Effector CD4-positive, alpha-beta T cell (primary cell): ENCODE results near the gene TSC22D1.
A peak's percentile ranks its signal among the peaks of the same experiment; 100 is the strongest.

Experiments
- DNase-seq: peaks from one replicate; pipeline ENCODE4 v3.0.0-alpha.2; 2020

Gene TSC22D1

GRCh38 chr13:44449999-44450821, 125.9 kb downstream of the TSC22D1 start:
- DNase-seq, result no peak

GRCh38 chr13:44448875-44449274, 127.3 kb downstream of the TSC22D1 start:
- no peak for DNase-seq

GRCh38 chr13:44448373-44448772, 127.8 kb downstream of the TSC22D1 start:
- no peak for DNase-seq

- DNase-seq, result no peak
Observed at GRCh38 chr13:44447783-44448321, 128.3 kb downstream of the TSC22D1 start.

GRCh38 chr13:44440046-44440608, 136.0 kb downstream of the TSC22D1 start:
- DNase-seq, result no peak

- no peak for DNase-seq
Observed at GRCh38 chr13:44439452-44440024, 136.6 kb downstream of the TSC22D1 start.

GRCh38 chr13:44438234-44438579, 137.9 kb downstream of the TSC22D1 start:
- DNase-seq, result no peak

GRCh38 chr13:44437356-44438233, 138.5 kb downstream of the TSC22D1 start:
- DNase-seq, result no peak

GRCh38 chr13:44436589-44437337, 139.4 kb downstream of the TSC22D1 start:
- DNase-seq, result peak; percentile 26

GRCh38 chr13:44435919-44436510, 140.1 kb downstream of the TSC22D1 start:
- DNase-seq, result no peak

GRCh38 chr13:44435142-44435918, 140.8 kb downstream of the TSC22D1 start:
- peak; percentile 82 for DNase-seq

GRCh38 chr13:44434766-44435141, 141.4 kb downstream of the TSC22D1 start:
- no peak for DNase-seq

GRCh38 chr13:44433863-44434765, 142.0 kb downstream of the TSC22D1 start:
- no peak for DNase-seq

GRCh38 chr13:44432650-44433049, 143.5 kb downstream of the TSC22D1 start:
- no peak for DNase-seq

GRCh38 chr13:44431150-44431549, 145.0 kb downstream of the TSC22D1 start:
- DNase-seq, result no peak

GRCh38 chr13:44429311-44429710, 146.8 kb downstream of the TSC22D1 start:
- no peak for DNase-seq

GRCh38 chr13:44426461-44426860, 149.7 kb downstream of the TSC22D1 start:
- no peak for DNase-seq

- DNase-seq, result no peak
Observed at GRCh38 chr13:44425815-44426078, 150.4 kb downstream of the TSC22D1 start.

GRCh38 chr13:44425041-44425814, 150.9 kb downstream of the TSC22D1 start:
- DNase-seq, result no peak
